ENCODE measurements around the gene RAPGEF6.

GRCh38 chr5:131595088-131596033 is 39.7 kb downstream of the RAPGEF6 start:
- TF ChIP-seq CTCF (IDR thresholded peaks at IDR 0.05; ENCODE audit: low read depth, low read length, poor library complexity, severe bottlenecking) (no peak), EZH2phosphoT487 (IDR thresholded peaks at IDR 0.05; ENCODE audit: borderline replicate concordance, low read length) (no peak)
